Activated CD4-positive, alpha-beta memory T cell treated with anti-CD3 and anti-CD28 coated beads for 36 hours (primary cell): ENCODE measurements around the gene KIF21B. TPM values are rescaled to one million over a fixed set of nuclear protein-coding genes. Genes with fewer than 3 reads are reported as not detected.

Experiments used
- CTCF ChIA-PET: fragments of 350-600 bp; sonication (Branson Sonifier 250); formaldehyde crosslinking; loops from one replicate; lab custom pipeline; 2021; ENCODE audit warnings: antibody characterized with exemption, inconsistent platforms; lab: Charles Lee
- POLR2A ChIA-PET: fragments of 350-600 bp; sonication (Branson Sonifier 250); formaldehyde crosslinking; loops from one replicate; lab custom pipeline; 2021; ENCODE audit warnings: antibody characterized with exemption; lab: Charles Lee
- DNase-seq: peaks from one replicate; pipeline ENCODE4 v3.0.0-alpha.2; 2020
- H3K27ac Mint-ChIP-seq: one replicate; pipeline ENCODE4 v1.8.0; 2021; ENCODE audit warnings: mixed read lengths
- H3K27me3 Mint-ChIP-seq: one replicate; pipeline ENCODE4 v1.8.0; 2021; ENCODE audit warnings: mixed read lengths
- H3K36me3 Mint-ChIP-seq: one replicate; pipeline ENCODE4 v1.8.0; 2021; ENCODE audit warnings: mixed read lengths
- H3K4me1 Mint-ChIP-seq: one replicate; pipeline ENCODE4 v1.8.0; 2021; ENCODE audit warnings: low read depth, mixed read lengths
- H3K4me3 Mint-ChIP-seq: one replicate; pipeline ENCODE4 v1.8.0; 2021; ENCODE audit warnings: mild to moderate bottlenecking, mixed read lengths
- H3K9me3 Mint-ChIP-seq: one replicate; pipeline ENCODE4 v1.8.0; 2021; ENCODE audit warnings: mixed read lengths
- intact Hi-C: fragments of 100-400 bp; cut with micrococcal nuclease; formaldehyde crosslinking; loops from one replicate; pipeline ENCODE4 v1.15.1; 2023
- total RNA-seq, 2 experiments: library from RNA; stranded (reverse); gene quantifications; one replicate each; pipeline ENCODE4 v1.2.3, GENCODE V29; 2021

KIF21B gene
- 10 to 100 TPM; 56.6 to 58.7 TPM for total RNA-seq

- intact Hi-C loops: loop anchor here (2.0 to 5.0 kb wide), 3 partner anchors 129 to 396 kb away; partner anchors contain the start of gene TMEM9
- H3K27ac Mint-ChIP-seq: peak within 1 kb of the TSS; percentile 99
- ChIA-PET POLR2A (interaction anchor here (1.2 to 2.6 kb wide), 3 partner anchors 8 to 354 kb away, joined by 3 to 13 read pairs (median 4); partner anchors contain the start of gene DDX59), CTCF (interaction anchor here (1.7 to 9.2 kb wide), 4 partner anchors 18 to 96 kb away, joined by 5 to 96 read pairs (median 46); no protein-coding TSS in a partner anchor)
- H3K4me3 Mint-ChIP-seq: peak within 1 kb of the TSS; percentile 98
- peaks cover 81% of the 10 kb centered on the region for H3K4me1 Mint-ChIP-seq
- peaks cover 12% of the 10 kb centered on the region for H3K36me3 Mint-ChIP-seq
- no peaks in the 10 kb centered on the region for H3K9me3 Mint-ChIP-seq
- DNase-seq: peak; percentile 93
- H3K27me3 Mint-ChIP-seq: no peaks in the 10 kb centered on the region
Observed at GRCh38 chr1:201023517-201023902, at the start of gene KIF21B. KIF21B (minus strand) TSS chr1:201023714; CDS start chr1:201023383, 331 bp downstream.

GRCh38 chr1:201072922-201073321, 49.4 kb upstream of the KIF21B start:
- intact Hi-C loops: no loop called here
- H3K9me3 Mint-ChIP-seq: no peaks in the 10 kb centered on the region
- no peak overlapping the region for H3K27ac Mint-ChIP-seq
- peaks cover 3% of the 10 kb centered on the region for H3K27me3 Mint-ChIP-seq
- no peaks in the 10 kb centered on the region for H3K4me1 Mint-ChIP-seq
- ChIA-PET POLR2A (no interaction called here), CTCF (interaction anchor here (1.2 kb wide), 1 partner anchor 46 kb away, joined by 4 read pairs; no protein-coding TSS in a partner anchor)
- no peak for DNase-seq
- H3K36me3 Mint-ChIP-seq: no peaks in the 10 kb centered on the region
- no peak overlapping the region for H3K4me3 Mint-ChIP-seq

GRCh38 chr1:201072149-201072548, 48.6 kb upstream of the KIF21B start:
- ChIA-PET POLR2A (no interaction called here), CTCF (no interaction called here)
- no peak for DNase-seq
- intact Hi-C loops: no loop called here
- Mint-ChIP-seq H3K27ac (no peak overlapping the region), H3K4me3 (no peak overlapping the region), H3K4me1 (no peaks in the 10 kb centered on the region), H3K9me3 (no peaks in the 10 kb centered on the region), H3K36me3 (no peaks in the 10 kb centered on the region), H3K27me3 (peaks cover 3% of the 10 kb centered on the region)

- intact Hi-C loops: no loop called here
- no peak for DNase-seq
- Mint-ChIP-seq H3K27me3 (peaks cover 3% of the 10 kb centered on the region), H3K4me3 (no peak overlapping the region), H3K36me3 (no peaks in the 10 kb centered on the region), H3K9me3 (no peaks in the 10 kb centered on the region), H3K27ac (no peak overlapping the region), H3K4me1 (no peaks in the 10 kb centered on the region)
- CTCF ChIA-PET: interaction anchor here (1.0 to 1.4 kb wide), 2 partner anchors 44 to 90 kb away, joined by 3 to 4 read pairs; no protein-coding TSS in a partner anchor
- POLR2A ChIA-PET: no interaction called here
Observed at GRCh38 chr1:201069636-201070035, 46.1 kb upstream of the KIF21B start.

- POLR2A ChIA-PET: no interaction called here
- H3K9me3 Mint-ChIP-seq: no peaks in the 10 kb centered on the region
- CTCF ChIA-PET: interaction anchor here (1.4 to 1.6 kb wide), 2 partner anchors 89 to 97 kb away, joined by 3 to 4 read pairs; no protein-coding TSS in a partner anchor
- peaks cover 3% of the 10 kb centered on the region for H3K27me3 Mint-ChIP-seq
- no peak for DNase-seq
- H3K36me3 Mint-ChIP-seq: no peaks in the 10 kb centered on the region
- intact Hi-C loops: no loop called here
- no peak overlapping the region for H3K4me3 Mint-ChIP-seq
- no peaks in the 10 kb centered on the region for H3K4me1 Mint-ChIP-seq
- no peak overlapping the region for H3K27ac Mint-ChIP-seq
Observed at GRCh38 chr1:201068976-201069375, 45.5 kb upstream of the KIF21B start.

GRCh38 chr1:201066986-201067385, 43.5 kb upstream of the KIF21B start:
- Mint-ChIP-seq H3K4me3 (no peak overlapping the region), H3K27me3 (peaks cover 3% of the 10 kb centered on the region), H3K4me1 (no peaks in the 10 kb centered on the region), H3K27ac (no peak overlapping the region), H3K9me3 (no peaks in the 10 kb centered on the region), H3K36me3 (no peaks in the 10 kb centered on the region)
- intact Hi-C loops: no loop called here
- POLR2A ChIA-PET: no interaction called here
- CTCF ChIA-PET: no interaction called here
- DNase-seq: no peak

GRCh38 chr1:201065686-201066085, 42.2 kb upstream of the KIF21B start:
- ChIA-PET CTCF (no interaction called here), POLR2A (no interaction called here)
- intact Hi-C loops: no loop called here
- Mint-ChIP-seq H3K36me3 (no peaks in the 10 kb centered on the region), H3K4me1 (no peaks in the 10 kb centered on the region), H3K27ac (no peak overlapping the region), H3K4me3 (no peak overlapping the region), H3K27me3 (peaks cover 3% of the 10 kb centered on the region), H3K9me3 (no peaks in the 10 kb centered on the region)
- no peak for DNase-seq

GRCh38 chr1:201064806-201065205, 41.3 kb upstream of the KIF21B start:
- DNase-seq: no peak
- ChIA-PET CTCF (interaction anchor here (0.9 to 1.6 kb wide), 2 partner anchors 50 to 121 kb away, joined by 3 to 5 read pairs; no protein-coding TSS in a partner anchor), POLR2A (no interaction called here)
- no peak overlapping the region for H3K4me3 Mint-ChIP-seq
- H3K9me3 Mint-ChIP-seq: no peaks in the 10 kb centered on the region
- H3K36me3 Mint-ChIP-seq: no peaks in the 10 kb centered on the region
- H3K4me1 Mint-ChIP-seq: no peaks in the 10 kb centered on the region
- no peak overlapping the region for H3K27ac Mint-ChIP-seq
- H3K27me3 Mint-ChIP-seq: peaks cover 2% of the 10 kb centered on the region
- intact Hi-C loops: no loop called here

- H3K36me3 Mint-ChIP-seq: no peaks in the 10 kb centered on the region
- intact Hi-C loops: no loop called here
- H3K27me3 Mint-ChIP-seq: no peaks in the 10 kb centered on the region
- CTCF ChIA-PET: interaction anchor here (1.6 kb wide), 1 partner anchor 51 kb away, joined by 5 read pairs; no protein-coding TSS in a partner anchor
- no peaks in the 10 kb centered on the region for H3K9me3 Mint-ChIP-seq
- no peak overlapping the region for H3K4me3 Mint-ChIP-seq
- POLR2A ChIA-PET: no interaction called here
- H3K4me1 Mint-ChIP-seq: peaks cover under 1% of the 10 kb centered on the region
- no peak for DNase-seq
- H3K27ac Mint-ChIP-seq: no peak overlapping the region
Observed at GRCh38 chr1:201063145-201063544, 39.6 kb upstream of the KIF21B start.

GRCh38 chr1:201062511-201063091, 39.1 kb upstream of the KIF21B start:
- Mint-ChIP-seq H3K9me3 (no peaks in the 10 kb centered on the region), H3K27ac (no peak overlapping the region), H3K4me3 (no peak overlapping the region), H3K4me1 (peaks cover 6% of the 10 kb centered on the region), H3K36me3 (no peaks in the 10 kb centered on the region), H3K27me3 (no peaks in the 10 kb centered on the region)
- intact Hi-C loops: no loop called here
- no peak for DNase-seq
- POLR2A ChIA-PET: no interaction called here
- CTCF ChIA-PET: no interaction called here

GRCh38 chr1:201061886-201062285, 38.4 kb upstream of the KIF21B start:
- peaks cover 12% of the 10 kb centered on the region for H3K4me1 Mint-ChIP-seq
- POLR2A ChIA-PET: no interaction called here
- no peaks in the 10 kb centered on the region for H3K9me3 Mint-ChIP-seq
- H3K4me3 Mint-ChIP-seq: no peak overlapping the region
- H3K36me3 Mint-ChIP-seq: no peaks in the 10 kb centered on the region
- peaks cover 2% of the 10 kb centered on the region for H3K27me3 Mint-ChIP-seq
- no peak overlapping the region for H3K27ac Mint-ChIP-seq
- CTCF ChIA-PET: no interaction called here
- intact Hi-C loops: no loop called here
- no peak for DNase-seq

- Mint-ChIP-seq H3K4me1 (peaks cover 17% of the 10 kb centered on the region), H3K4me3 (no peak overlapping the region), H3K36me3 (no peaks in the 10 kb centered on the region), H3K27me3 (peaks cover 3% of the 10 kb centered on the region), H3K9me3 (no peaks in the 10 kb centered on the region), H3K27ac (no peak overlapping the region)
- ChIA-PET CTCF (interaction anchor here (1.0 kb wide), 1 partner anchor 19 kb away, joined by 3 read pairs; no protein-coding TSS in a partner anchor), POLR2A (no interaction called here)
- DNase-seq: no peak
- intact Hi-C loops: no loop called here
Observed at GRCh38 chr1:201061049-201061448, 37.5 kb upstream of the KIF21B start.
